Activated CD4-positive, CD25-positive, alpha-beta regulatory T cell (primary cell): ENCODE measurements around the gene NXF1.
"Not testable (repeated sequence)": the region's sequence is repeated elsewhere in the genome, so short reads cannot be mapped to it uniquely, and the experiment has no call there.

Experiments
- DNase-seq, 4 experiments: peaks; one replicate each; lab custom pipeline; 2025; lab: John Stamatoyannopoulos, UW

The NXF1 gene

DNA sequence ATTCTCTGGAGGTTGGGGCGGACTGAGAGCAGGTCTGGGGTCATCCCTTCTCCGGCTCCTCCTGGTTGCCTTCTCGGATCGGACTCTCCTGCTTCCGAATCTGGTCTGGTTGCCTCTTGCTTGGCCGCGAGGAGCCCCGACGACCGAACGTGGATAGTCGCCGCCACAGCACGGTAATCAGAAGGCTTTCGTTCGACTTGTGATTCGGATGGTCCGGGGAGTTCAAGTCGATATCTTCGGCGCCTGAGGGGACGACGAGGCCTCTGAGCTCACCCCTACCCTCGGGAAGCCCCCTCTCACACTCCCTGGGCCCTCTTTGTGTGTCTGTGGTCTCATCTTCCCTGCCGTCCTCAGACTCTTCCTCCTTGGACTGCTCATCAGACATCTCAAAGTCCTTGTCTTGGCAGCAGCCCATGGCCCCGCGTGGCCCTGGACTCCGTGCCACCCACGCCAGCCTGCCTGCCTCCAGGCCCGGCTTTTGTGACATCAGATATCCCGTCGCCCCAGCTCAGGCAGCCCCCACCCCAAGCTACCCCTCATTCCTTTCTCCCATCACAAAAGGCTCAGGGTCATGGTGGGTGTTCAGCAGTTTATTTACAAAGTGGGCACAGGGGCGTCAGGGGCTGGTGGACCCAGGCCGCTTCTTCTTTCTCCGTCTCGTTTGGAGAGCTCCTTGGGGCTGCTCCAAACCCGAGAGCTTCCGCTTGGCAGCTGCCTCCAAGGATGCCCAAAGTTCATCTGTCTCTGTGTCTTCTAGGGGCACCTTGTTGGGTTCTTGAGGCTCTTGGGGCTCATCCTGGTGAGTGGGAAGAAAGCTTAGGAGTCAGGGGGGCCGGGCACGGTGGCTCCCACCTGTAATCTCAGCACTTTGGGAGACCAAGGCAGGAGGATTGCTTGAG, 27.3 kb upstream of the NXF1 start, which contains the start of gene TEX54:
TSS of gene TEX54 (minus strand) at position 506 of the 899 bp plus-strand sequence.
- no peak for DNase-seq

DNA sequence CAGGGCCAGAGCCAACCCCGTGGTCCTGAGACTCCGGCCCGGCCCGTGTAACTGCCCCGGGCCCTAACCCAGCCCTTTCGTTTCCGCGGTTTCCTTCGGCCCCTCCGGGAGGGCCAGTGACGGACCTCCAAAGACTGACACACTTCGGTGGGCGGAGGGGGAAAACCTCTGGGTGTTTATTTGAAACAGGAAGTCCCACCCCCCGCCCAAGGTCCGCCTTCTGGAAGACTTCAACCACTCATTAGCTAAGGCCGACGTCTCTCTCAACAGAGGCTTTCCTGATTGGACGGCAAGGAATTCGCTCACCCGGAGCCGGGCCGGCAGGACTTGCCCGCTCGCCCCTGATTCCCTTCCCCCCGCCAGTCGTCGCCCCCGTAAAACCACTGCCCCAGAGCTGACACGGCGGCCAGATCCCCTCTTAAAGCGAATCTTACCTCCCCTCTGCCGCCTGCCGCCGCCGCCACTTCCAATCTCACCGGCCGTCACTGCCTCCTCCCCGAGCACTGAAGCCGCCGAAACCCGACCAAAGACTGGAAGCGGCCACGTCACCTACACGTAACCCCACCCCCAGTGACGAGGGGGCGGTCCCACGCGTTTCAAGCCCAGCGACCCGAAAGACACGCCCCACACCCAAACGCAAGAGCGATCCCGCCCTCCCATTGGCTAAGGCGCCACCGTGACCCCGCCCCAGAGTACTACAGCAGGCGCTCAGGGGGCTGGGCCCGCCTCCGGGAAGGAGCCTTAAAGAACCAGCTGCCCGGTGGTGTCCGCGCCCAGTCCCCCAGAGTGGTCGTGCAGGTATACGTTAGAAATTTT, 26.5 kb upstream of the NXF1 start, which contains the start of gene STX5:
TSS of gene STX5 (minus strand) at position 532 of the 816 bp plus-strand sequence. CDS start 808 bp downstream, outside the sequence.
- peak; percentile 99 for DNase-seq

DNA sequence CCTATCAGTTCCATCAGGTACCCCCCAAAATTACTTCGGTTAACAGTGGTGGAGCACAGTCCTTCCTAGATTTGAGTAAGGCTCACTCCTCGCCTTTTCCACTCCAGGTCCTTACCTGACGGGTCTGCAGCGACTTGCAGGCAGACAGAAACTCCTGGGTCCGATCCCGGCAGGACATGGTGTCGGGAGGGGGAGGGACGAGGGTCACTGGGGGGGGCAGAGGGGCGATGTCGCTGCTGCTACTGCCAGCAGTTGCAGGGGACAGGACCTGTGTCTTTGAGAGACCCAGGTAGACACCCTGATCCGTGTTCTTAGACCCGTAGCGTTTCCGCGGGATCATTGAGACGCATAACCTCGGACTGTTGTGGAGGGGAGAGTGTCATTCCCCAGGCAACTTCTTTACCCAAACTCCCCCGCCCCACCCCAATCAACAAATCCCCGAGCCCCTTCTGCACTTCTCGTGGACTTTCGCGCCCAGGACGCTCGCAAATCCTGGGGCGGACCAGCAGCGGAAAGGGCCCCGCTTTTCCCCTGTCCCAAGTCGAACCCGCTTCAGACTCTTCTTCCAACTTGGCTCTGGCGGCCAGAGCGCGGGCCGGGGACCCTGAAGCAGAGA, 25.8 kb upstream of the NXF1 start:
- DNase-seq = no peak

DNA sequence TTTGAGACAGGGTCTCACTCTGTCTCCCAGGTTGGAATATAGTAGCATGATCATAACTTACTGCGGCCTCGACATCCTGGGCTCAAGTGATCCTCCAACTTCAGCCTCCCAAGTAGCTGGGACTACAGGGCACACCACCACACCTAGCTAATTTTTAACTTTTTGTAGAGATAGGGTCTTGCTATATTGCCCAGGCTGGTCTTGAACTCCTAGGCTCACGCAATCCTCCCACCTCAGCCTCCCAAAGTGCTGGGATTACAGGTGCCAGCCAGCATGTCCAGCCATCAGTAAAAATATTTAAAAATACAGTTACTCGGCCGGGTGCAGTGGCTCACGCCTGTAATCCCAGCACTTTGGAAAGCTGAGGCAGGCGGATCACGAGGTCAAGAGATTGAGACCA, 22.9 kb upstream of the NXF1 start:
- not testable (repeated sequence) for DNase-seq

DNA sequence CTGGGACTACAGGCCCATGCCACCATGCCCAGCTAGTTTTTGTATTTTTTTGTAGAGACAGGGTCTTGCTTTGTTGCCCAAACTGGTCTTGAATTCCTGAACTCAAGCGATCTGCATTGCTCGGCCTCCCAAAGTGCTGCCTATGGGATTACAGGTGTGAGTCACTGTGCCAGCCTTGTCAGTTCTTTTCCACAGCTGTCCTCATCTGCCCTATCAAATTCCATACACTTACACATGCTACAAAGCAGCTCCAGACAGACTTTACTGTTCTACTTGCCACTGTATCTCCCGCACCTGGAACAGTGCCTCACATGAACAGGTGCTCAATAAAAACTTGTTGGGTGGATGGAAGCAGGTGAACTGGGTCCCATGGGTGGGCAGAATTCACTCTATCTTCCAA, 18.4 kb upstream of the NXF1 start:
- DNase-seq = no peak

DNA sequence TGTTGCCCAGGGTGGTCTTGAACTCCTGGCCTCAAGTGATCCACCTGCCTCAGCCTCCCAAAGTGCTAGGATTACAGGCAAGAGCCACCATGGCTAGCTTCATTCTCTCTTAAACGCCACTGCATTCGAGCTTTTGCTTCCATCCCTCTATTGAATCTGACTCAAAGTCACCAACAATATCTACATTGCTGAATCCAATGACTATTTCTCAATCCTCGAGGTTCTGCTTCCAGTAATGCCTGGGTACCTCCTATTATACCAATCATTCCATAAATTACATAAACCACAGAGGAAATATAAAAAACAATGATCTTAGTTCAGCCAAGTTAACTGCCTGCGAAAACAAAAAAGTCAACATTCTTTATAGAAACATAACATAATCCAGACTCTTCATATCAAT, 11.9 kb upstream of the NXF1 start:
- DNase-seq = no peak

DNA sequence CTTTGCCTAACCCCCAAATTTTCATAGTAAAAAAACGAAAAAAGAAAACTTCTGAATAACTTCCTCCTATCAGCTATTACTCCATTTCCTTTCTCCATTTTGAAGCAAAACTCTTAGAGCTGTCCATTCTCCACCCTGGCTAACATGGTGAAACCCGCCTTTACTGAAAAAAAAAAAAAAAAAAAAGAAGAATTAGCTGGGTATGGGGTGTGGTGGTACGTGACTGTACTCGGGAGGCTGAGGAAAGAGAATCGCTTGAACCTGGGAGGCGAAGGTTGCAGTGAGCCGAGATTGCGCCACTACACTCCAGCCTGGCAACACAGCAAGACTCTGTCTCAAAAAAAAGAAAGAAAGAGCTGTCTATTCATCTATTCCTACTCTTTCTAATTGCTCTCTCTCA, 11.3 kb upstream of the NXF1 start:
- no peak for DNase-seq

DNA sequence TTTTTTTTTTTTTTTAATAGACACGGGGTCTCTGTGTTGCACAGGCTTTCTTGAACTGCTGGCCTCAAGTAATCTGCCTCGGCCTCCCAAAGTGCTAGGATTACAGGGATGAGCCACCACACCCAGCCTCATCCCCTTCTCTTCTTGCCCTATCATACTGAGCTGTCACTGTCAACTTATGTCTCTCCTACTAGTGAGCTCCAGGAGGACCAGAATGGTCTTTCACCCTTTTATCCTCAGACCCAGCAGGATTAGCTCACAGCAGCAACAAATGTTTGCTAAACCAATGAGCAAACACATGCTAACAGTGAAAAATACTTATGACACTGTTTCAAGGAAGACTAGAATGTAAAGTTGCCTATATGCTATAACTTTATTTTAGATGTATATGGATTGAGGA, 6.4 kb upstream of the NXF1 start:
- DNase-seq = no peak

DNA sequence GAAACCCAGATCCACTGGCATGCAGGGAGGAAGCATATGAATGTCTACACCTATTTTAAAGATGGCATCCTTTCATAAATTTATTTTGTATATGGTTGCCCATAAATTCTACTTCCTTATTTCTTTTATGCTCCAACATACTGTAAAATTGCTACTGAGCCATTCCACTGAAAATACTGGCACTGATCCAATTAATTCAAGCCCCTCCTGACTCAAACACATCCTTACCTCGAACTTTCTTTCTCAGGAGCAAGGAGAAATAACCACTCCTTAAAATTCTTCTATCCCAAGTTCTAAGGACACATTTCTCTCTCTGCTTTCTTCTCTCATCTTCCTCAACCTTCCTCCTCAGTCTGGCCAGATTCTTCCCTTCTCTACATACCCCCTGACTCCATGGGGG, 5.5 kb upstream of the NXF1 start:
- no peak for DNase-seq

DNA sequence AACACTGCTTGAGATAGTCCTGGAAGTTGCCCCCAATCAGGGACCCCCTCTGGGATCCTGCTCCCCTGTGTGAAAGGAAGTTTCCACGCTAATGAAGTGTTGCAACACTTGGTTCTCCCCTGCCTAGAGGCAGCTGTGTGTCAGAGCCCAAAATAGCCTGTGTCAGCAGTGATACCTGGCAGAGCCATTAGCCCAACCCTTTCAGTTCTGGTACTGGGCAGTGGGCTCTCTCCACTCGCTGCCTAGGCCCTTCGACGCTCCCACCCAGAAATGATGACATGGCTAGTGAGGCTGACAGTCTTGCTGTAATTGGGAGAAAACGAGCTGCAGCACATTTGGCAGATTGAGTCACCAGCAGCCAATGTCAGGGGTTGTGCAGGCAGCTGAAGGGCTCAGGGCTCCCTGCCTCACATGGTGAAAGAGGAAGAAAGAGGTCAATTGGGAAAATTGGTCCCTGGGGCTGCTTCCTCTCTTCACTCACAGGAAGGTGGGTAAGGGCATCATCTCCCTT, 1.4 kb upstream of the NXF1 start:
- DNase-seq = no peak

DNA sequence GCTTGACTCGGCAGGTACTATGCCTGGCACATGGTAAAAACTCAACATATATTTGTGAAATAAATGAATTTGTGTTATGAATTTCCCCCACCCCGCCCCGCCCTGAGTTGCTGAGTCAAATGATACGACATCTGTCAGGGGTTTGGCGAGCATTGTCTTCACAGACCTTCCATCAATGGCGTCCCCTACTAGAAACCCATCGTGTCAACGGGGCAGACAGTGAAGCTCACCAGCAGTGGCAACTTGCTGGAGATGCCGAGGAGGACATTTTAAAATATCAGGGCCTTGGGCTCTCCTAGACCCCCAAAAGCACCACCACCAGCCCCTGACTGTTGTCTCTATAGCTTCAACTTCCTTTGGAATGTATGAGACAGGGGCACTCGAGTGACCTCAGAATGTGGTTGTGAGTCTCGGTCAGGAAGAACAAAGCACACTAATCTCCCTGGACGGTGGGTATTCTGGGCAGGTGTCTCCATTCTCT, 761 bp upstream of the NXF1 start:
- peak in 2 of 4 experiments; percentile 10 to 15 for DNase-seq

DNA sequence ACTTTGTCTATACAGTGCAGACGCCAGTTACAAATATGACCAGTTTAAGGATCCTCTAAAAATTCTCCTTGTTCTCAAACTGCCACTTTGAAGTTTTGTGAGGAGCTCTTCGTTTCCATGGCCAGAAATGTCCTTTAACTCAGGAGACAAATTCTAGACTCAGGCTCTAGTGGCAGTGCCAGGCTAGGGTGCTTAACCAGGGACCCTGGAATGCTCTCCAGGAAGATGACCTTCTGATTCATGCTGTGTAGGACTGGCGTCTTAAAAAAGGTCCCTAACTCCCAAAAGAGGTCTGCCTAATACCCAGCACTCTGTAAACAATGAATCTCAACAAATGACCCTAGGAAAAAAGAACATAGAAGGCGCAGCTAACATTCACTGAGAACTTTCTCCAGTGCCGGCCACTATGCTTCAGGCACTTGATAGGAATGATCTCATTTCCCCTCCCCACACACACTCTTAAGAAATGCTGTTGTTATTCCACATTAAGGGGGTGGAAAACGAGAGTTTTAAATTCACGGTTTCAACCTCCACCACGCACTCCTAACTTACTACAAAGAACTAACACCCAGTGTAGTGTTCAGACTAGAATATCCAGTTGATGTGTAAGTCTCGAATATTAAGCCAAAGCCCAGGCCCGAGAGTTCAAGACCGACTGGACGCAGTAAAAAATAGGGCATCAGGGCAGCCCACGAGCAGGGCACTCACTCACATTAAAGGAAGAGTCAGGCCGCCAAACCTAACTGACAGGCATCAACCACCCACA, 747 bp downstream of the NXF1 start:
- DNase-seq = no peak

DNA sequence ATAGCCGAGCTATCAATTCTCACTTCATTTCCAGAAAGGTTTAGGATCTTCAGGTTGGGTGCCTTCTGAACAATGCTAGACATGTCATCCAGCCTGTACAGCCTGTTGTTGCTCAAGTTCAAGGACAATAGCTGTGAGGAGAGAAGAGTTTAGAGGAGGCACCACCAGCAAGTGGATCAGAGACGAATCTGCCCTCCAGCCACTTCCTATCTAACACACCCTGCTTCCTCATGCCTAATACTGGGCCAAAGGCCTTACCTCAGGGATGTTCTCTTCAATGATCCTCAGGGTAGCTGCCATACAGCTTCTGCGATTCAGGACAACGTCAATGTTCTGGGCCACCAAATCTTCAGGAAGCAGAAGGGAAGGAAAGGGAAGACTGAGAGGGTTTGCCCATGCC, 4.2 kb downstream of the NXF1 start:
- DNase-seq = no peak

DNA sequence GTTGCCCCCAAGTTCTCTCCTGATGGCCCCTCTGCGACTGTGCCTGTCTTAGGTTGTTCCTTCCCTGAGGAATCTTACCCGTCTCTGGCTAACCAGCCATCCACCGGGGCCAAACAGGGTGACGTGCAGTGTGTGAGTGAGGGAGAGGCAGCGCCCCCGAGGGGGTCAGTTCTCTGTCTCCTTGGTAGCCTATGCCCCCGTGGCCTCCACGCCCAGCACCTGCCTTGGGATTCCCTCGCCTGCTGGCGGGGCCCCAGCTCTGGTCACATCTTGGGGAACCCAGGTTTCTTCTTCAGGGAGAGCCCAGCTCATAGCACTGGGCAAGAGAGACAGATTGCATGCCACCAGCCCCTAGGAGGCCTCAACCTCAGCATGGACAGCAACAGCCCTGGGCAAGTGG, 5.8 kb downstream of the NXF1 start:
- no peak for DNase-seq

DNA sequence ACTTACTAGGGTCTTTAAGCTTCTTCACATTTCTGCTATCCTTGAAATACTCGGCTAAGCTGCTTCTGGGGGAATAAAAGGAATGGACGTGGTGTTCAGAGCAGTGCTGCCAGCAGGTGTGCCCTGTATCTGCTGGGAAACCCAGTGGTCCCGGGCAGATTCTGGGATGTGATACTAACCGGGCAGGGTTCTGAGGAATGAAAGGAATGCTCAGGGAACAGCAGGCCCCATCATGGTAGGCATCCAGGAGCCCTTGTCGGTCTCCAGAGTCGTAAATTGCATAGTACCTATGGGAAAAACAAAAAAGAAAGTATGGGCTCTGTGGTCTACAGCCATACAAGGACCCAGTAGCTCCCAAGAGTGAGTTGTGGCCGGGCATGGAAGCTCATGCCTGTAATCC, 9.0 kb downstream of the NXF1 start:
- no peak for DNase-seq

DNA sequence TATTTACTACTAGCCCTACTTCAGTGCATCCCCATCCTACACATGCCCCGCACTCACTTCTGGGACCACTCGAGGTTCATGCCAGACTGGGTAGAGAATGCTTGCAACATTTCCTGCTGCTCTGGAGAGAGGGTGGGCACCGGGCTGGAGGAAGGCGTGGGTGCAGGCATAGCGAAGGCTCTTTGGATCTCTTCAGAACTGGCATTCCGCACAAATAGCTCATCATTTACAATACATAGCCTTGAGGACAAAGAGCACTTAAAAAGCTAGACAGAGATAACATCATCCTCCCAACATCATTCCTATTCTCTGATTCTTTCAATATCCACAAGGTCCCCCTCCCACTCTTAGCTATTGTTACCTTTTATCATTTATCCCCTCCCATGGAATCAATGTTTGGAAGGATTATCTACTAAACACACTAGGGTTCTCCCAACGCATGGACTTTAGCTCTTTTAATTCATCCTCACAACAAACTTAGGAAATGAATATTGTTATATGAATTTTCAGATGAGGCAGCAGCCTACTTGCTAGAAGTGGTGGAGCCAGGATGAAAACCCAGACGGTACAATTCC, 11.0 kb downstream of the NXF1 start:
- no peak for DNase-seq

DNA sequence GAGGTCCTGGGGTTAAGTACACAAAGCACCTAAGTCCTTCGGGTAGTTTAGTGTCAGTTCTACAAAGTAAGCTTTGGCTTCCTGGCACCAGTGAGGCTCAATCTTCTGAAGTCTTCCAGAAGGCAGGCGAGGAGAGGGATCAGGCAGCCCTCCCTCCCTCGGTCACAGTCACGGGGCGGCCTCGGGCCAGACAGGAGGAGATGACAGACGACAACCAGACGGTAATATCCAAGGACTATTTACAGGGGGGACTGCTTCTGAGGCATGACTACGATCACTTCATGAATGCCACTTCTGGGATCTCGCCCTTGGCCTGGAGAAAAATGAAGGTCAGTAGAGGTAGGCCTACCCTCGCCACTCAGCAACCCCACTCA, 13.1 kb downstream of the NXF1 start:
- no peak for DNase-seq

DNA sequence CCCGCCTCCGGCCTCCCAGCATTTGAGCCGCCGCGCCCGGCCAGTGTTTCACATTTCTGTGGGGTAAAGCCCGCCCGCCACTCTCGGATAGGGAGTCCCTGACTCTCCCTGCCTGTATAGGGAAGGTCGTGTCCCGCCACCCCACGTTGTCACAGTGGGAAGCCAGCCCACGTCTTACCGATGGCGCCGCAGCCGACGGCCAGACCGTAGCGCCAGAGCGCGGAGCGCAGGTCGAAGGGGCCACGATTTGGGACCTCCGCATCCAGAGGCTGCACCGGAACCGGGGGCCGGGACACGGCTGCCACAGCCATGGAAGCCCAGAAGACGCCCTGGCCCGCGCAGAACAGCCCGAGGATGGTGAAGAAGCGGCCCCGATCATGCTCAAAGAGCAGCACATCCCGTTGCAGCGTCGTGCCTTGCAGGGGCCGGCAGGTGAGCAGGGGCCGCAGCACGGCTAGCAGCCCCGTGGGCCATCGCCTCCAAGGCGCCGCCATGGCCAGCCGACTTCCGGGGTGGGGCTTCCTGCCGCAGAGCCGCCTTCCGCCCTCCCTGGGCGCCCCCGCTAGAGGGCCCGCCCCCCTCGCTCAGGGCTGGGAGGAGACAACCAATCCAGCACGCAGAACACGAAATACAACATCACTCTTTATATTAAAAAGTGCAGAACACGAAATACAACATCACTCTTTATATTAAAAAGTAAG, 13.6 kb downstream of the NXF1 start, which contains the start of gene TMEM223:
TSS of gene TMEM223 (minus strand) at position 506 of the 701 bp plus-strand sequence. CDS start at position 494, 12 bp downstream.
- DNase-seq = peak; percentile 74 to 89 (median 81)

DNA sequence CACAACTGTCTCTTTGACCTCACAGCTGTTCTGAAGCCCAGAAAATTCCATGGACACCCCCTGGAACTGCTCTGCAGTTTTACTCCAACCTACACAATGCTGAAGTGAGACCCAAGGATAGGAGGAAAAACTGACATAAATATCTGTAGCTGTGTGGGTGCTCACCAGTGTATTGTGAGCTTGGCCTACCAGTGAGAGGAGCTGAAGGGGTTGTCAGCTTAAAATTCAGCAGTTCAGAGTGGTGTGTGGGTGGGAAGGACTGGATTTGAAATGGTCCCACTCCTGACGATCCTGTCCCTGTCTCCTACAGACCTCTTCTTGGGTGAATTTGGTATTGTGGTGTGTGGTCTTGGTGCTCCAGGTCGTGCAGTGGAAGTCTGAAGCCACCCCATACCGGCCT, 15.7 kb downstream of the NXF1 start:
- DNase-seq = no peak

DNA sequence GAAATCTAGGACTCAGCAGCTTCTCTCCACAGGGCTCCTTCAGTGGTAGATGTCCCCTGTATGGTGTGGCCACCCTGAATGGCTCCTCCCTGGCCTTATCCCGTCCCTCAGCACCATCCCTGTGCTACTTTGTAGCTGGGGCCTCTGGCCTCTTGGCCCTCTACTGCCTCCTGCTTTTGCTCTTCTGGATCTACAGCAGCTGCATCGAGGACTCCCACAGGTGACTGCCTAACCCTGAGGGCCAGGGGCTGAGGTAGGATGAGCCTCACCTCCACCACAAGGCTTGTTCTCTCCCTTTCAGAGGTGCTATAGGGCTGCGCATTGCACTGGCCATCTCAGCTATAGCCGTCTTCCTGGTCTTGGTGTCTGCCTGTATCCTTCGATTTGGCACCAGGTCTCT, 16.2 kb downstream of the NXF1 start:
- DNase-seq = no peak
